ENCODE measurements around the gene CYP4B1.

DNA sequence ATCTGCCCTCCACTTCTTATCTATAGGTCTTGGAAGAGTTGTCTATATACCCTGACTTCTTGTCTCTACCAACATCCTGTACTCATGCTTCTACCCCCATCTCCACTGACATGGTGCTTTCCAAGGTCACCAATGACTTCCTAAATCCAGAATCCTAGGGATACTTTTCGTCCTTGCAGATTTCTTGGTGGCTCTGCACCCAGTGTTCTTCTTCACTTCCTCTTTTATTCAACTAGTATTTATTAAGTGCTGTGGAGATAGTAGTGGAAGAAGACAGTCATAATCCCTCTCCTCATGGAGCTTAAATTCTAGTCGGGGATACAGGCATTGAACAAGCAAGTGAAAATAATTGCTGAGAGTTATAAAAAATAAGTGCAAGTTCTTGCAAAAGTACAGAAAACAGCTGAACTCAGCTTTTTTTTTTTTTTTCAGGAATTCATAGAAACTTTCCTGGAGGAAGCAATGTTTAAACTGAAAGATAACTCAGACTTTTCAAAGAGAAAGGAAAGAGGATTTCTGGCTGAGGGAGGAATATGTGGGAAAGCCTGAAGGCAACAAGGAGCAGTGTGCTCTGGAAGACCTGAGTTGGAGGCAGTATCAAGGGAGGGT is 38.2 kb upstream of the CYP4B1 start:
- no peak for TF ChIP-seq EZH2 (IDR thresholded peaks at IDR 0.05; ENCODE audit: borderline replicate concordance)
- TF ChIP-seq, protein P1, sequence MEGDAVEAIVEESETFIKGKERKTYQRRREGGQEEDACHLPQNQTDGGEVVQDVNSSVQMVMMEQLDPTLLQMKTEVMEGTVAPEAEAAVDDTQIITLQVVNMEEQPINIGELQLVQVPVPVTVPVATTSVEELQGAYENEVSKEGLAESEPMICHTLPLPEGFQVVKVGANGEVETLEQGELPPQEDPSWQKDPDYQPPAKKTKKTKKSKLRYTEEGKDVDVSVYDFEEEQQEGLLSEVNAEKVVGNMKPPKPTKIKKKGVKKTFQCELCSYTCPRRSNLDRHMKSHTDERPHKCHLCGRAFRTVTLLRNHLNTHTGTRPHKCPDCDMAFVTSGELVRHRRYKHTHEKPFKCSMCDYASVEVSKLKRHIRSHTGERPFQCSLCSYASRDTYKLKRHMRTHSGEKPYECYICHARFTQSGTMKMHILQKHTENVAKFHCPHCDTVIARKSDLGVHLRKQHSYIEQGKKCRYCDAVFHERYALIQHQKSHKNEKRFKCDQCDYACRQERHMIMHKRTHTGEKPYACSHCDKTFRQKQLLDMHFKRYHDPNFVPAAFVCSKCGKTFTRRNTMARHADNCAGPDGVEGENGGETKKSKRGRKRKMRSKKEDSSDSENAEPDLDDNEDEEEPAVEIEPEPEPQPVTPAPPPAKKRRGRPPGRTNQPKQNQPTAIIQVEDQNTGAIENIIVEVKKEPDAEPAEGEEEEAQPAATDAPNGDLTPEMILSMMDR (IDR thresholded peaks at IDR 0.05; ENCODE audit: poor library complexity), result no peak

All from hepatocyte (in vitro differentiated cells).